SK-N-SH (cell line): ENCODE measurements around the gene GRK1. TPM values are rescaled to one million over a fixed set of nuclear protein-coding genes. Genes with fewer than 3 reads are reported as not detected.
A peak's percentile ranks its signal among the peaks of the same experiment; 100 is the strongest.

Source experiments
- CTCF ChIA-PET: fragments of 300-600, 350-600 bp; formaldehyde crosslinking; extraction: SDS; loops from one replicate; lab custom pipeline; 2021; lab: Yijun Ruan, JAX
- POLR2A ChIA-PET: fragments of 350-600 bp; sonication (Branson Sonifier 250); formaldehyde crosslinking; extraction: SDS; loops from one replicate; lab custom pipeline; 2020; ENCODE audit warnings: antibody characterized with exemption, inconsistent platforms; lab: Yijun Ruan, JAX
- DNase-seq: peaks from one replicate; pipeline ENCODE4 v3.0.0; 2012
- H2AFZ ChIP-seq: fragments of 200-600 bp; sonication (generic); 2 replicates; pipeline ENCODE4 v1.8.1; 2016; ENCODE audit warnings: antibody characterized with exemption, mild to moderate bottlenecking, low read depth
- H3F3A ChIP-seq: fragments of 200-600 bp; sonication (generic); replicated peaks from 2 replicates; pipeline ENCODE3; 2016; ENCODE audit warnings: antibody characterized with exemption, mild to moderate bottlenecking; ENCODE audit not compliant: insufficient read depth
- H3K27ac ChIP-seq, 2 experiments: fragments of 200-500 bp in 1 of 2; fragments of 200-600 bp in 1 of 2; sonication (Bioruptor generic) in 1 of 2; sonication (generic), shearing (Covaris generic) in 1 of 2; 2 replicates each; pipeline versions ENCODE4 v1.5.1 to v1.6.1; 2014 to 2016; ENCODE audit warnings: low read depth in 2 of 2, inconsistent platforms in 1 of 2, low read length in 1 of 2, mild to moderate bottlenecking in 1 of 2, mixed read lengths in 1 of 2
- H3K27me3 ChIP-seq: fragments of 200-600 bp; sonication (generic), shearing (Covaris generic); 2 replicates; pipeline ENCODE4 v1.6.1; 2016; ENCODE audit warnings: mixed run types; ENCODE audit not compliant: insufficient read depth
- H3K36me3 ChIP-seq, 2 experiments: fragments of 200-500 bp in 1 of 2; fragments of 200-600 bp in 1 of 2; sonication (Bioruptor generic) in 1 of 2; sonication (generic) in 1 of 2; replicated peaks in 1 of 2; 2 replicates each; pipeline versions ENCODE3 to v1.5.1; 2014 to 2016; ENCODE audit warnings: low read length in 1 of 2, mild to moderate bottlenecking in 1 of 2; ENCODE audit not compliant: insufficient read depth in 2 of 2, control insufficient read depth in 1 of 2
- H3K4me1 ChIP-seq, 2 experiments: fragments of 200-500 bp in 1 of 2; fragments of 200-600 bp in 1 of 2; sonication (Bioruptor generic) in 1 of 2; sonication (generic), shearing (Covaris generic) in 1 of 2; 2 replicates each; pipeline versions ENCODE4 v1.5.1 to v1.6.1; 2014 to 2016; ENCODE audit warnings: low read depth in 1 of 2, low read length in 1 of 2, mixed run types in 1 of 2; ENCODE audit not compliant: insufficient read depth in 2 of 2, control insufficient read depth in 1 of 2
- H3K4me2 ChIP-seq: fragments of 200-600 bp; sonication (generic), shearing (Covaris generic); 2 replicates; pipeline ENCODE4 v1.6.1; 2017; ENCODE audit warnings: mixed run types
- H3K4me3 ChIP-seq, 2 experiments: fragments of 200-500 bp in 1 of 2; fragments of 200-600 bp in 1 of 2; sonication (Bioruptor generic) in 1 of 2; sonication (generic), shearing (Covaris generic) in 1 of 2; 2 replicates each; pipeline versions ENCODE4 v1.5.1 to v1.8.1; 2014 to 2016; ENCODE audit warnings: low read depth in 2 of 2, inconsistent platforms in 1 of 2, low read length in 1 of 2, mild to moderate bottlenecking in 1 of 2, mixed read lengths in 1 of 2, moderate library complexity in 1 of 2
- H3K79me2 ChIP-seq: fragments of 200-600 bp; sonication (generic); 2 replicates; pipeline ENCODE4 v1.8.1; 2017; ENCODE audit warnings: mild to moderate bottlenecking; ENCODE audit not compliant: insufficient read depth
- H3K9ac ChIP-seq: fragments of 200-600 bp; sonication (generic); 2 replicates; pipeline ENCODE4 v1.6.1; 2017; ENCODE audit warnings: mixed run types
- H3K9me2 ChIP-seq: fragments of 200-600 bp; sonication (generic); 2 replicates; pipeline ENCODE4 v1.6.1; 2017; ENCODE audit warnings: mixed run types
- H3K9me3 ChIP-seq: fragments of 200-600 bp; sonication (generic); 2 replicates; pipeline ENCODE4 v1.6.1; 2017; ENCODE audit warnings: mixed run types, mild to moderate bottlenecking, moderate library complexity
- H4K20me1 ChIP-seq: fragments of 200-600 bp; sonication (generic); 2 replicates; pipeline ENCODE4 v1.6.1; 2017; ENCODE audit warnings: mild to moderate bottlenecking, mixed run types; ENCODE audit not compliant: insufficient read depth
- CTCF ChIP-seq: fragments of 200-600 bp; sonication (generic); IDR thresholded peaks from 2 replicates; pipeline ENCODE4 v1.6.1; 2017; ENCODE audit warnings: antibody characterized with exemption, mild to moderate bottlenecking, moderate library complexity
- IRF3 ChIP-seq: fragments of 150-350 bp; IDR thresholded peaks from 2 replicates; pipeline ENCODE4 v1.6.1; 2016; ENCODE audit warnings: mild to moderate bottlenecking, low read depth, low read length
- MXI1 ChIP-seq: IDR thresholded peaks from 2 replicates; pipeline ENCODE4 v1.6.1; 2012; ENCODE audit warnings: mild to moderate bottlenecking, low read depth, low read length, improper control_type of control experiment
- POLR2AphosphoS5 ChIP-seq: IDR thresholded peaks from 2 replicates; pipeline ENCODE4 v1.6.1; 2012; ENCODE audit warnings: low read depth, low read length
- RAD21 ChIP-seq: IDR thresholded peaks from 2 replicates; pipeline ENCODE4 v1.6.1; 2012; ENCODE audit warnings: mild to moderate bottlenecking, low read length
- RCOR1 ChIP-seq: fragments of 150-350 bp; IDR thresholded peaks from 2 replicates; pipeline ENCODE4 v1.6.1; 2017; ENCODE audit warnings: antibody characterized with exemption, low read length
- SMC3 ChIP-seq: IDR thresholded peaks from 2 replicates; pipeline ENCODE4 v1.6.1; 2012; ENCODE audit warnings: low read depth, low read length, improper control_type of control experiment
- TCF12 ChIP-seq: IDR thresholded peaks from 2 replicates; pipeline ENCODE4 v1.4.0; 2012
- TEAD4 ChIP-seq: IDR thresholded peaks from 2 replicates; pipeline ENCODE4 v1.4.0; 2012; ENCODE audit warnings: mild to moderate bottlenecking, borderline replicate concordance; ENCODE audit not compliant: insufficient read depth
- USF2 ChIP-seq: fragments of 150-350 bp; IDR thresholded peaks from 2 replicates; pipeline ENCODE4 v1.6.1; 2017; ENCODE audit warnings: antibody characterized with exemption, low read length, low read depth, borderline replicate concordance
- WGBS: methylation state at CpG from one replicate; pipeline ENCODE4 v1.1.6; 2017; ENCODE audit warnings: low lambda C conversion rate; 5-methylcytosine and 5-hydroxymethylcytosine counted together
- polyA plus RNA-seq, 3 experiments: library from polyadenylated mRNA; depleted of rRNA; stranded (reverse); fragments of >200 nt; gene quantifications; 2 replicates each; pipeline ENCODE4 v1.2.3, GENCODE V29; 2012
- TF ChIP-seq, protein P1 (sequence below): IDR thresholded peaks from 2 replicates; pipeline ENCODE4 v1.4.0; 2012; ENCODE audit warnings: low read depth, borderline replicate concordance
- TF ChIP-seq, protein P2 (sequence below): IDR thresholded peaks from 2 replicates; pipeline ENCODE4; 2012

Gene GRK1
- polyA plus RNA-seq, 1 of the 3 experiments (the other 2 are of a cell fraction): 0.12 TPM

GRCh38 chr13:113724016-113724758 lies 57.2 kb downstream of the GRK1 start:
- Histone ChIP-seq H3F3A (peaks cover 13% of the 10 kb centered on the region), H3K4me1 (peaks cover 0 to 28% of the 10 kb centered on the region in 2 experiments; a peak in 1 of 4 replicates), H3K4me2 (peak overlapping the region; percentile 86), H3K4me3 (peak overlapping the region; percentile 53 to 71), H3K27ac (peak overlapping the region; percentile 10 to 81; a peak in 2 of 4 replicates), H3K79me2 (no peaks in the 10 kb centered on the region), H2AFZ (no peak overlapping the region), H3K27me3 (no peaks in the 10 kb centered on the region), H3K9me3 (no peaks in the 10 kb centered on the region), H3K9me2 (no peaks in the 10 kb centered on the region), H4K20me1 (no peaks in the 10 kb centered on the region), H3K9ac (no peak overlapping the region), H3K36me3 (no peaks in the 10 kb centered on the region)
- ChIA-PET CTCF (interaction anchor here (0.6 to 1.7 kb wide), 27 partner anchors 8 to 562 kb away, joined by 3 to 19 read pairs (median 4); partner anchors contain the start of genes ATP4B and GRK1), POLR2A (no interaction called here)
- 84% methylated on average over 21 of the region's 30 CpGs for WGBS
- TF ChIP-seq USF2: no peak
- no peak for DNase-seq

- Histone ChIP-seq H3K4me2 (peak overlapping the region; percentile 86), H3K36me3 (no peaks in the 10 kb centered on the region), H3K27ac (peak overlapping the region; percentile 10 to 81; a peak in 2 of 4 replicates), H2AFZ (peak overlapping the region; percentile 82; the same call in 1 of the 2 replicates), H3K9ac (no peak overlapping the region), H4K20me1 (no peaks in the 10 kb centered on the region), H3K79me2 (no peaks in the 10 kb centered on the region), H3K4me1 (peaks cover 0 to 35% of the 10 kb centered on the region in 2 experiments; a peak in 1 of 4 replicates), H3K27me3 (no peaks in the 10 kb centered on the region), H3K4me3 (peak overlapping the region; percentile 53 to 71), H3K9me3 (no peaks in the 10 kb centered on the region), H3F3A (peaks cover 13% of the 10 kb centered on the region), H3K9me2 (no peaks in the 10 kb centered on the region)
- ChIA-PET POLR2A (no interaction called here), CTCF (interaction anchor here (0.6 to 1.7 kb wide), 27 partner anchors 8 to 561 kb away, joined by 3 to 19 read pairs (median 4); partner anchors contain the start of genes ATP4B and GRK1)
- 2% methylated on average over 12 of the region's 36 CpGs for WGBS
- peak; percentile 90 for DNase-seq
- TF ChIP-seq IRF3: no peak
- 0 out of 2 replicates have a peak, but pooled peaks have one; percentile 17 for TF ChIP-seq POLR2AphosphoS5
- TF ChIP-seq TEAD4: no peak
- TF ChIP-seq, protein P1, sequence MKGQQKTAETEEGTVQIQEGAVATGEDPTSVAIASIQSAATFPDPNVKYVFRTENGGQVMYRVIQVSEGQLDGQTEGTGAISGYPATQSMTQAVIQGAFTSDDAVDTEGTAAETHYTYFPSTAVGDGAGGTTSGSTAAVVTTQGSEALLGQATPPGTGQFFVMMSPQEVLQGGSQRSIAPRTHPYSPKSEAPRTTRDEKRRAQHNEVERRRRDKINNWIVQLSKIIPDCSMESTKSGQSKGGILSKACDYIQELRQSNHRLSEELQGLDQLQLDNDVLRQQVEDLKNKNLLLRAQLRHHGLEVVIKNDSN: no peak
- peak; percentile 86 for TF ChIP-seq SMC3
- TF ChIP-seq RCOR1: 0 out of 2 replicates have a peak, but pooled peaks have one; percentile 16
- TF ChIP-seq MXI1: peak; percentile 62; the same call in 1 of the 2 replicates
- TF ChIP-seq, protein P2, sequence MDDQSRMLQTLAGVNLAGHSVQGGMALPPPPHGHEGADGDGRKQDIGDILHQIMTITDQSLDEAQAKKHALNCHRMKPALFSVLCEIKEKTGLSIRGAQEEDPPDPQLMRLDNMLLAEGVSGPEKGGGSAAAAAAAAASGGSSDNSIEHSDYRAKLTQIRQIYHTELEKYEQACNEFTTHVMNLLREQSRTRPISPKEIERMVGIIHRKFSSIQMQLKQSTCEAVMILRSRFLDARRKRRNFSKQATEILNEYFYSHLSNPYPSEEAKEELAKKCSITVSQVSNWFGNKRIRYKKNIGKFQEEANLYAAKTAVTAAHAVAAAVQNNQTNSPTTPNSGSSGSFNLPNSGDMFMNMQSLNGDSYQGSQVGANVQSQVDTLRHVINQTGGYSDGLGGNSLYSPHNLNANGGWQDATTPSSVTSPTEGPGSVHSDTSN: peak; percentile 38
- peak; percentile 20; the same call in 1 of the 2 replicates for TF ChIP-seq TCF12
- peak; percentile 71 for TF ChIP-seq RAD21
- TF ChIP-seq CTCF: peak; percentile 78
Measured at GRCh38 chr13:113724780-113725315, 57.8 kb downstream of the GRK1 start.
